Caco-2 (cell line): ENCODE data around the gene AP2M1. TPM values are rescaled to one million over a fixed set of nuclear protein-coding genes. Genes with fewer than 3 reads are reported as not detected.
"Not testable (repeated sequence)": the region's sequence is repeated elsewhere in the genome, so short reads cannot be mapped to it uniquely, and the experiment has no call there.

Experiments used
- BruUV-seq: library from RNA; stranded (reverse); fragments of 400-500 nt; replicated peaks from 2 replicates; lab custom pipeline; 2021; lab: Mats Ljungman, UMichigan
- CTCF ChIA-PET: fragments of 300-600 bp; sonication (Branson Sonifier 250); formaldehyde crosslinking; loops from one replicate; lab custom pipeline; 2022; ENCODE audit warnings: antibody characterized with exemption; lab: Charles Lee
- POLR2A ChIA-PET: fragments of 300-600 bp; sonication (Branson Sonifier 250); formaldehyde crosslinking; loops from one replicate; lab custom pipeline; 2022; ENCODE audit warnings: antibody characterized with exemption; lab: Charles Lee
- DNase-seq, 2 experiments: peaks; one replicate each; pipeline versions ENCODE4 v3.0.0 to v3.0.0-alpha.2; 2020 to 2022
- H3K27me3 ChIP-seq: replicated peaks from 2 replicates; pipeline ENCODE4 v1.6.0; 2011; ENCODE audit warnings: low read length; ENCODE audit not compliant: control insufficient read depth, insufficient read depth
- H3K36me3 ChIP-seq: 2 replicates; pipeline ENCODE4 v1.5.1; 2011; ENCODE audit warnings: low read length; ENCODE audit not compliant: control insufficient read depth, insufficient read depth
- H3K4me1 ChIP-seq: fragments of 250-450 bp; sonication (Bioruptor Pico); 2 replicates; pipeline ENCODE4 v1.5.1; 2020; ENCODE audit warnings: mild to moderate bottlenecking
- H3K4me3 ChIP-seq: 2 replicates; pipeline ENCODE4 v1.5.1; 2011; ENCODE audit warnings: low read depth, mild to moderate bottlenecking, control low read depth, low read length
- H3K9me3 ChIP-seq: fragments of 250-450 bp; sonication (Bioruptor Pico); 2 replicates; pipeline ENCODE4 v1.5.1; 2020; ENCODE audit warnings: mild to moderate bottlenecking, moderate library complexity
- H3K27ac Mint-ChIP-seq: one replicate; pipeline ENCODE4 v1.8.0; 2022; ENCODE audit warnings: mixed read lengths; ENCODE audit not compliant: unreplicated experiment
- H3K27me3 Mint-ChIP-seq: one replicate; pipeline ENCODE4 v1.8.0; 2022; ENCODE audit warnings: mixed read lengths; ENCODE audit not compliant: insufficient read depth, unreplicated experiment
- H3K36me3 Mint-ChIP-seq: one replicate; pipeline ENCODE4 v1.8.0; 2022; ENCODE audit warnings: mild to moderate bottlenecking, mixed read lengths; ENCODE audit not compliant: insufficient read depth, unreplicated experiment
- H3K4me1 Mint-ChIP-seq: one replicate; pipeline ENCODE4 v1.8.0; 2022; ENCODE audit warnings: low read depth, mixed read lengths; ENCODE audit not compliant: unreplicated experiment
- H3K4me3 Mint-ChIP-seq: one replicate; pipeline ENCODE4 v1.8.0; 2022; ENCODE audit warnings: mild to moderate bottlenecking, moderate library complexity, mixed read lengths; ENCODE audit not compliant: unreplicated experiment
- H3K9me3 Mint-ChIP-seq: one replicate; pipeline ENCODE4 v1.8.0; 2022; ENCODE audit warnings: mixed read lengths; ENCODE audit not compliant: unreplicated experiment
- intact Hi-C: fragments of 100-400 bp; cut with micrococcal nuclease; formaldehyde crosslinking; loops from one replicate; pipeline ENCODE4 v1.10.0; 2022; ENCODE audit not compliant: unreplicated experiment
- total RNA-seq: library from RNA; stranded (reverse); gene quantifications from 2 replicates; pipeline ENCODE4 v1.2.3, GENCODE V29; 2022
- TF ChIP-seq, protein P1 (sequence below), 2 experiments: fragments of 200-600 bp in 1 of 2; IDR thresholded peaks; 1 replicate in 1 of 2; 2 replicates in 1 of 2; pipeline versions ENCODE4 v1.5.1 to v1.8.0; 2011 to 2022; ENCODE audit warnings: antibody characterized with exemption in 1 of 2, control low read depth in 1 of 2, inconsistent platforms in 1 of 2, low read depth in 1 of 2, low read length in 1 of 2, mild to moderate bottlenecking in 1 of 2, moderate library complexity in 1 of 2; ENCODE audit not compliant: insufficient read depth in 1 of 2, severe bottlenecking in 1 of 2, unreplicated experiment in 1 of 2

The AP2M1 gene
- total RNA-seq, 1 experiment from 2014 or later: 214 TPM

DNA sequence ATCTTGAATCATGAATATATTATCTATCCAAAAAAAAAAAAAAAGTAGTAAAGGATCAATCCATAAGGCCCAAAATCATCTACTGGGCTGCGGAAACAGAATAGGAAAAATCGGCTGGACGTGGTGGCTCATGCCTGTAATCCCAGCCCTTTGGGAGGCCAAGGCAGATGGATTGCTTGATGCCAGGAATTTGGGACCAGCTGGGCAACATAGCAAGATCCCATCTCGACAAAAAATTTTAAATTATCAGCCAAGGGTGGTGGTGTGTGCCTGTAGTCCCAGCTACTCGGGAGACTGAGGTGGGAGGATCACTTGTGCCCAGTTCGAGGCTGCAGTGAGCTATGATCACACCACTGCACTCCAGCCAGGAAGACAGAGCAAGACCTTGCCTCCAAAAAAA, 25.5 kb upstream of the AP2M1 start:
- POLR2A ChIA-PET: no interaction called here
- Mint-ChIP-seq H3K27me3 (no peaks in the 10 kb centered on the region), H3K9me3 (no peaks in the 10 kb centered on the region), H3K27ac (no peak overlapping the region), H3K4me3 (no peak overlapping the region), H3K4me1 (no peaks in the 10 kb centered on the region), H3K36me3 (peaks cover 4% of the 10 kb centered on the region)
- H3K4me1 ChIP-seq: no peaks in the 10 kb centered on the region
- intact Hi-C loops: no loop called here
- BruUV-seq: no TSS peak
- H3K36me3 ChIP-seq: peaks cover 4% of the 10 kb centered on the region
- TF ChIP-seq, protein P1, sequence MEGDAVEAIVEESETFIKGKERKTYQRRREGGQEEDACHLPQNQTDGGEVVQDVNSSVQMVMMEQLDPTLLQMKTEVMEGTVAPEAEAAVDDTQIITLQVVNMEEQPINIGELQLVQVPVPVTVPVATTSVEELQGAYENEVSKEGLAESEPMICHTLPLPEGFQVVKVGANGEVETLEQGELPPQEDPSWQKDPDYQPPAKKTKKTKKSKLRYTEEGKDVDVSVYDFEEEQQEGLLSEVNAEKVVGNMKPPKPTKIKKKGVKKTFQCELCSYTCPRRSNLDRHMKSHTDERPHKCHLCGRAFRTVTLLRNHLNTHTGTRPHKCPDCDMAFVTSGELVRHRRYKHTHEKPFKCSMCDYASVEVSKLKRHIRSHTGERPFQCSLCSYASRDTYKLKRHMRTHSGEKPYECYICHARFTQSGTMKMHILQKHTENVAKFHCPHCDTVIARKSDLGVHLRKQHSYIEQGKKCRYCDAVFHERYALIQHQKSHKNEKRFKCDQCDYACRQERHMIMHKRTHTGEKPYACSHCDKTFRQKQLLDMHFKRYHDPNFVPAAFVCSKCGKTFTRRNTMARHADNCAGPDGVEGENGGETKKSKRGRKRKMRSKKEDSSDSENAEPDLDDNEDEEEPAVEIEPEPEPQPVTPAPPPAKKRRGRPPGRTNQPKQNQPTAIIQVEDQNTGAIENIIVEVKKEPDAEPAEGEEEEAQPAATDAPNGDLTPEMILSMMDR (IDR thresholded peaks at IDR 0.05; ENCODE audit: insufficient read depth in 1 of 2, low read depth in 1 of 2, low read length in 1 of 2, severe bottlenecking in 1 of 2, unreplicated experiment in 1 of 2): no peak
- H3K9me3 ChIP-seq: no peaks in the 10 kb centered on the region
- H3K4me3 ChIP-seq: no peak overlapping the region
- CTCF ChIA-PET: interaction anchor here (0.6 kb wide), 1 partner anchor 739 kb away, joined by 4 read pairs; no protein-coding TSS in a partner anchor
- H3K27me3 ChIP-seq: no peaks in the 10 kb centered on the region
- no peak for DNase-seq

- TF ChIP-seq, protein P1 (IDR thresholded peaks at IDR 0.05; ENCODE audit: insufficient read depth in 1 of 2, low read depth in 1 of 2, low read length in 1 of 2, severe bottlenecking in 1 of 2, unreplicated experiment in 1 of 2): peak in 1 of 2 experiments; percentile 34
- POLR2A ChIA-PET: interaction anchor here (0.6 kb wide), 1 partner anchor 12 kb away, joined by 4 read pairs; no protein-coding TSS in a partner anchor
- H3K4me1 ChIP-seq, H3K27me3 ChIP-seq, H3K4me3 Mint-ChIP-seq, DNase-seq, H3K36me3 ChIP-seq, intact Hi-C loops, H3K27ac Mint-ChIP-seq, H3K36me3 Mint-ChIP-seq, H3K4me1 Mint-ChIP-seq, H3K27me3 Mint-ChIP-seq, H3K4me3 ChIP-seq, BruUV-seq, H3K9me3 Mint-ChIP-seq, H3K9me3 ChIP-seq, CTCF ChIA-PET: not testable (repeated sequence)
Measured at GRCh38 chr3:184149770-184150169, 24.9 kb upstream of the AP2M1 start.

DNA sequence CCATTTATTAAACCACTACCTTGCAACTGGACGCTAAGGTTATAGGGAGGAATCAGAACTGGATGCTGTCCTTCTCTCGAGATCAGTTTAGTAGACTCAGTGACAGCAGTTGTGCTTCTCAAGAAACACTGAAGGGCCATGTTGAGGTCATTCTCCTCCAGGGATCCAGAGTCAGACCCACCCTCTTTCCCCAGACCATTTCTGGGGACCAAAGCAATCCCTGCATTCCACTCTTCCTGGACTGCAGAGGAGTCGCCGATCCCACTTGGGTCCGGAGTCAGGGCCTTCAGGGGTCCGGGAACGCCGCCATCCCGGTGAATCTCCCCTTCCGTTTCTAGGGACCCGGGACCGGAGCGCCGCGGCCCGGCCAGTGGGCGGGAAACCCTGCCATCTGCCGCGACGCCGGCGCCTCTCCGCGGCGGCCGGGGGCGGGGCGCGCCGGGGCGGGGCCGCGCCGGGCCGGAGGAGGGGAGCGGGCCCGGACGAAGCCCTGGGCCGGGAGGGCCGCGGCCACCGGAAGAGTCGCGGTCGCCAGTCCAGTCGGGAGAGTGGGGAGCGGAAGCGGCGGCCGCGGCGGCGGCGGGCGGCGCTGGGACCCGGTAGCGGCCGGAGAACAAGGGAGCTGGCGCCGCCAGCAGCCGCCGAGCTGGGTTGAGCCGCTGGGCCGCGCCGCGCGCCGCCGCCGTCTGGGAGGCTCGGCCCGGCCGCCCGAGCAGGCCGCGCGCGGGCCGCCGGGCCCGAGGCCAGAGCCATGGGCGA, 19.6 kb upstream of the AP2M1 start, which contains the start of gene DVL3:
Gene DVL3, plus strand, starts transcription at position 493 of the 759 bp plus-strand sequence. Its CDS starts 259 bp downstream, at position 752.
- TF ChIP-seq, protein P1 (IDR thresholded peaks at IDR 0.05; ENCODE audit: insufficient read depth in 1 of 2, low read depth in 1 of 2, low read length in 1 of 2, severe bottlenecking in 1 of 2, unreplicated experiment in 1 of 2): no peak
- ChIA-PET CTCF (no interaction called here), POLR2A (no interaction called here)
- H3K27ac Mint-ChIP-seq: peak within 1 kb of the TSS; percentile 87
- no peaks in the 10 kb centered on the region for H3K27me3 ChIP-seq
- no peaks in the 10 kb centered on the region for H3K9me3 Mint-ChIP-seq
- no peaks in the 10 kb centered on the region for H3K27me3 Mint-ChIP-seq
- peak within 1 kb of the TSS; percentile 98 for H3K4me3 Mint-ChIP-seq
- no peaks in the 10 kb centered on the region for H3K36me3 ChIP-seq
- BruUV-seq: no TSS peak
- H3K9me3 ChIP-seq: no peaks in the 10 kb centered on the region
- peaks cover 7% of the 10 kb centered on the region for H3K4me1 Mint-ChIP-seq
- peaks cover 7% of the 10 kb centered on the region; the same call in 1 of the 2 replicates for H3K4me1 ChIP-seq
- H3K36me3 Mint-ChIP-seq: peaks cover 12% of the 10 kb centered on the region
- H3K4me3 ChIP-seq: peak within 1 kb of the TSS; percentile 81
- peak; percentile 53 to 74 for DNase-seq
- intact Hi-C loops: no loop called here
